GM18505 (cell line): ENCODE data around the gene DEFB121.
"Not testable (repeated sequence)": the region's sequence is repeated elsewhere in the genome, so short reads cannot be mapped to it uniquely, and the experiment has no call there.

ENCODE experiments used
- ATAC-seq: cut with Tn5 transposase; IDR thresholded peaks from one replicate; pipeline ENCODE4 v1.9.1; 2021; ENCODE audit not compliant: unreplicated experiment
- POLR2A ChIP-seq: IDR thresholded peaks from 4 replicates; pipeline ENCODE4 v1.6.1; 2011; ENCODE audit warnings: borderline replicate concordance; ENCODE audit not compliant: insufficient read depth, insufficient read length; ENCODE audit errors: extremely low read depth

Gene DEFB121, protein sequence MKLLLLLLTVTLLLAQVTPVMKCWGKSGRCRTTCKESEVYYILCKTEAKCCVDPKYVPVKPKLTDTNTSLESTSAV

GRCh38 chr20:31406115-31406514 lies at the start of gene DEFB121:
Gene DEFB121, minus strand, starts transcription at chr20:31406215. Its CDS starts 63 bp downstream, at chr20:31406152.
- no peak for TF ChIP-seq POLR2A
- ATAC-seq, result no peak

DNA sequence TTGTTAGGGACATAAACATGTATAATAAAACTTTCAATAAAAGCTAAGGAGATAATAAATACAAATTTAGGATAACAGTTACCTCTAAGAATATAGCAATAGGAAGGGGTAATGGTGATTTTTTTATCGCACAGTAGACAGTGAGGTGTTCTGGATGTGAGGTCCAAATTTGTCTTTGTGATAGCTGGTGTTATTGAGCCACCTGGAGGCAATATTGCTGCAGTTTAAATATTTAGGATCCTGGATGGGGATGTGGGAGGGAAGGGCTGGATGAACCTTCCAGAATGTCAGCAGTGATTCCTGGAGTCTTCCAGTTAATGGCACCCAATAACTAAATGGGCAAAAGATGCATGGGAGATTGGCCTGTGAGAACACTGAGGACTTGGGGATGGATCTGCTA lies 48.3 kb upstream of the DEFB121 start:
- no peak for ATAC-seq
- TF ChIP-seq POLR2A, result no peak

- ATAC-seq, result no peak
- TF ChIP-seq POLR2A, result no peak
These were observed 46.6 kb upstream of the DEFB121 start for GRCh38 chr20:31452575-31452974.

GRCh38 chr20:31449511-31450414 lies 43.7 kb upstream of the DEFB121 start:
- no peak for ATAC-seq
- TF ChIP-seq POLR2A, result no peak

DNA sequence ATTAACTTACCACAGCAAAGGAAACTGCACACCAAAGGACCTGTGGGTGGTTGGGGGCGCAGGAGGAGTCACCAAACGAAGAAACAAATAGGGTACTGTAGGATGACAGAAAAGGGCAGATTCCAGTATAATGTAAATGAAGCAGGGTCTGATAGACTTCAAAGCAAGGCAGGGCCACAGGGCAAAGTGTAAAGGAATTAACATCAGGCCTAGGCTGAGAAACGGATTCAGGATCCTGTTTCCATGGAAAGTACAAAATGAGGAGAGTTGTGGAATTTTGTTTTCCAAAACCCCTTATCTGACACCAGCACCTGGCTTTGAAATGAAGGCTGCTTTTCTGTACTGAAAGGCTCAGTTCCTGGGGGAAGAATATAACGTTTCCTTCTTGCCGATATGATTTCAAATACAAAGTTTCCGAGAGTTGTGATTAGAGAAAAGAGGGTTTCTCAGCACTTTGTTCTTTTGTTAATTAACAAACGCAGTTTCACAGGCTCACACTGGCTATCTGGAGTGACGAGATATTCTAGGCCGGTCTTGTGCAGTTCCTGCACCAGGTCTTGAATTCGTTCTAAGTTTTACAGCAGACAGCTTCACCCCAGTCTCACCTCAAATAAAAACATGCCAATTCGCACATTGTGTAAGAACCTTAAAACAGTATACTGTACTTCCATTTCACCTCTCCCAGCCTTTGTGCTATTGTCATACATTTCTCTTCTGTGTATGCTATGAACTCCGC lies 40.2 kb upstream of the DEFB121 start:
- no peak for TF ChIP-seq POLR2A

GRCh38 chr20:31440012-31440659 lies 34.1 kb upstream of the DEFB121 start, which contains the start of gene DEFB123:
Gene DEFB123, plus strand, starts transcription at chr20:31440632. Its CDS starts 67 bp downstream, at chr20:31440699.
- no peak for ATAC-seq
- TF ChIP-seq POLR2A, result no peak

More for the DNA sequence above, 40.2 kb upstream of the DEFB121 start:
- ATAC-seq, result no peak

DNA sequence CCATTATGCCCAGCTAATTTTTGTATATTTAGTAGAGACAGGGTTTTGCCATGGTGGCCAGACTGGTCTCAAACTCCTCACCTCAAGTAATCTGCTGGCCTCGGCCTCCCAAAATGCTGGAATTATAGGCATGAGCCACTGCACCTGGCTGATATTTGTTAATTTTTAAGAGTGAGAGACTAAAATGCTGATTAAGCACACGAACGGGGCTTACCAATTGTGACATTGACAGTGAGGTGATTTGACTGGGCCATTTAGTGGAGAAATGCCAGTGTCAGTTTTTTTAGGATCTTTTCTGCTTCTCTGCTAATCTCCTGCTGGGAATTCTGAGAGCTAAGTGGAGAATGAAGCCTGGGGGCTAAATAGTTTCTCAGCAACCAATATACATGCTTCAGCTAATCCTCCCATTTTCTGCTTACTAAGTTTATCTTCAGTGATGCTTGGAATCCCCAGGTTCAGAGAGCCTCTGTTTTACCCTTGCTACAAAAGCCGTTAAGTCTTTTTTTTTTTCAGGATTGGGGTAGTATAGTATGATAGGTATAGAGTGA lies 24.6 kb upstream of the DEFB121 start:
- TF ChIP-seq POLR2A, result no peak
- ATAC-seq, result no peak

DNA sequence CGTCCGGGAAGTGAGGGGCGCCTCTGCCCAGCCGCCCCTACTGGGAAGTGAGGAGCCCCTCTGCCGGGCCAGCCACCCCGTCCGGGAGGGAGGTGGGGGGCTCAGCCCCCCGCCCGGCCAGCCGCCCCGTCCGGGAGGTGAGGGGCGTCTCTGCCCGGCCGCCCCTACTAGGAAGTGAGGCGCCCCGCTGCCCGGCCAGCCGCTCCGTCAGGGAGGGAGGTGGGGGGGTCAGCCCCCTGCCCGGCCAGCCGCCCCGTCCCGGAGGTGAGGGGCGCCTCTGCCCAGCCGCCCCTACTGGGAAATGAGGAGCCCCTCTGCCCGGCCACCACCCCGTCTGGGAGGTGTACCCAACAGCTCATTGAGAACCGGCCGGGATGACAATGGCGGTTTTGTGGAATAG lies 21.6 kb upstream of the DEFB121 start:
- not testable (repeated sequence) for ATAC-seq

DNA sequence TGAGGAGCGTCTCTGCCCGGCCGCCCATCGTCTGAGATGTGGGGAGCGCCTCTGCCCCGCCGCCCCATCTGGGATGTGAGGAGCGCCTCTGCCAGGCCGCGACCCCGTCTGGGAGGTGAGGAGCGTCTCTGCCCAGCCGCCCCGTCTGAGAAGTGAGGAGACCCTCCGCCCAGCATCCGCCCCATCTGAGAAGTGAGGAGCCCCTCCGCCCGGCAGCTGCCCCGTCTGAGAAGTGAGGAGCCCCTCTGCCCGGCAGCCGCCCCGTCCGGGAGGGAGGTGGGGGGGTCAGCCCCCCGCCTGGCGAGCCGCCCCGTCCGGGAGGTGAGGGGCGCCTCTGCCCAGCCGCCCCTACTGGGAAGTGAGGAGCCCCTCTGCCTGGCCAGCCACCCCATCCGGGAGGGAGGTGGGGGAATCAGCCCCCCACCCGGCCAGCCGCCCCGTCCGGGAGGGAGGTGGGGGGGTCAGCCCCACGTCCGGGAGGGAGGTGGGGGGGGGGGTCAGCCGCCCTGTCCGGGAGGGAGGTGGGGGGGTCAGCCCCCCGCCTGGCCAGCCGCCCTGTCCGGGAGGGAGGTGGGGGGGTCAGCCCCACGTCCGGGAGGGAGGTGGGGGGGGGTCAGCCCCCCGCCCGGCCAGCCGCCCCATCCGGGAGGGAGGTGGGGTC lies 21.0 kb upstream of the DEFB121 start:
- ATAC-seq, result not testable (repeated sequence)

- TF ChIP-seq POLR2A, result no peak
- no peak for ATAC-seq
These were observed 19.8 kb upstream of the DEFB121 start for GRCh38 chr20:31425797-31426196.

- no peak for TF ChIP-seq POLR2A
- ATAC-seq, result no peak
These were observed 12.3 kb upstream of the DEFB121 start for GRCh38 chr20:31418307-31418706.

GRCh38 chr20:31415653-31416052 lies 9.6 kb upstream of the DEFB121 start:
- no peak for ATAC-seq
- no peak for TF ChIP-seq POLR2A

DNA sequence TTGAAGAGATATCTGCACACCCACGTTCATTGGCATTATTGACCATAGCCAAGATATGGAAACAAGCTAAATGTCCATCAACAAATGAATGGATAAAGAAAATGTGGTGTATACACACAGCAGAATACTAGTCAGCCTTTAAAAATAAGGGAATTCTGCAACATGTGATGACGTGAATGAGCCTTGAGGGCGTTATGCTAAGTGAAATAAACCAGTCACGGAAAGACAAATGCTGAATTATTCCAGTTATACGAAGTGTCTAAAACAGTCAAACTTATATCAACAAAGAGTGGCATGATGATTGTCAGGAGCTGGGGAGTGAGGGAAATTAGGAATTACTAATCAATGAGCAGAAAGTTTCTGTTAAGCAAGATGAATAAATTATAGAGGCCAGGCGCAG lies 8.4 kb upstream of the DEFB121 start:
- no peak for TF ChIP-seq POLR2A
- ATAC-seq, result no peak
